ENCODE results near the gene YWHAE.

The YWHAE gene

DNA sequence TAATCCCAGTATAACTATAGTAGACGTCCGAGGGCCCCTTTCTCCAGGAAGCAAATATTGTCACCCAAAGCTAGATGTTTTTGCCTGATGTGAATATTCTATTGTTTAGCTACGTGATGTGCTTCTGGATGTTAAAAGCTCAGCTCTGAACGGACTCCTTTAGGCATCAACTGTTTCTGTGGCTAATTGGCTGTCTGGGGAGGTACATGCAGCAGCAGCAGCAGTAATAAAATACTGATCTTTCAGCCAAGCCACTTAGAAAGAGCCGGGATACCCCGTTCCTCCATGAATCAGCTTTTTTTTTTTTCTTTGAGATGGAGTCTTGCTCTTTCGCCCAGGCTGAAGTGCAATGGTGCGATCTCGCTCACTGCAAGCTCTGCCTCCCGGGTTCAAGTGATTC, 77.5 kb downstream of the YWHAE start:
- Histone ChIP-seq H4K20me1 (ENCODE audit: insufficient read depth) (no peaks in the 10 kb centered on the region), H3K4me1 (ENCODE audit: low read depth, poor library complexity, severe bottlenecking) (no peaks in the 10 kb centered on the region), H3K9ac (no peak overlapping the region), H3K79me2 (ENCODE audit: insufficient read depth, low read depth) (no peaks in the 10 kb centered on the region), H3K4me2 (no peak overlapping the region), H2AFZ (ENCODE audit: low read depth) (no peak overlapping the region), H3K36me3 (ENCODE audit: insufficient read depth) (no peaks in the 10 kb centered on the region), H3K27ac (no peak overlapping the region), H3K27me3 (ENCODE audit: insufficient read depth, low read depth) (peaks cover 35% of the 10 kb centered on the region; the same call in 1 of the 2 replicates), H3K4me3 (IDR thresholded peaks at IDR 0.05; ENCODE audit: insufficient read depth, low read depth, low read length) (no peak overlapping the region)
- TF ChIP-seq, protein P1, sequence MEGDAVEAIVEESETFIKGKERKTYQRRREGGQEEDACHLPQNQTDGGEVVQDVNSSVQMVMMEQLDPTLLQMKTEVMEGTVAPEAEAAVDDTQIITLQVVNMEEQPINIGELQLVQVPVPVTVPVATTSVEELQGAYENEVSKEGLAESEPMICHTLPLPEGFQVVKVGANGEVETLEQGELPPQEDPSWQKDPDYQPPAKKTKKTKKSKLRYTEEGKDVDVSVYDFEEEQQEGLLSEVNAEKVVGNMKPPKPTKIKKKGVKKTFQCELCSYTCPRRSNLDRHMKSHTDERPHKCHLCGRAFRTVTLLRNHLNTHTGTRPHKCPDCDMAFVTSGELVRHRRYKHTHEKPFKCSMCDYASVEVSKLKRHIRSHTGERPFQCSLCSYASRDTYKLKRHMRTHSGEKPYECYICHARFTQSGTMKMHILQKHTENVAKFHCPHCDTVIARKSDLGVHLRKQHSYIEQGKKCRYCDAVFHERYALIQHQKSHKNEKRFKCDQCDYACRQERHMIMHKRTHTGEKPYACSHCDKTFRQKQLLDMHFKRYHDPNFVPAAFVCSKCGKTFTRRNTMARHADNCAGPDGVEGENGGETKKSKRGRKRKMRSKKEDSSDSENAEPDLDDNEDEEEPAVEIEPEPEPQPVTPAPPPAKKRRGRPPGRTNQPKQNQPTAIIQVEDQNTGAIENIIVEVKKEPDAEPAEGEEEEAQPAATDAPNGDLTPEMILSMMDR (conservative IDR thresholded peaks at IDR 0.05; ENCODE audit: low read depth, low read length) = no peak

DNA sequence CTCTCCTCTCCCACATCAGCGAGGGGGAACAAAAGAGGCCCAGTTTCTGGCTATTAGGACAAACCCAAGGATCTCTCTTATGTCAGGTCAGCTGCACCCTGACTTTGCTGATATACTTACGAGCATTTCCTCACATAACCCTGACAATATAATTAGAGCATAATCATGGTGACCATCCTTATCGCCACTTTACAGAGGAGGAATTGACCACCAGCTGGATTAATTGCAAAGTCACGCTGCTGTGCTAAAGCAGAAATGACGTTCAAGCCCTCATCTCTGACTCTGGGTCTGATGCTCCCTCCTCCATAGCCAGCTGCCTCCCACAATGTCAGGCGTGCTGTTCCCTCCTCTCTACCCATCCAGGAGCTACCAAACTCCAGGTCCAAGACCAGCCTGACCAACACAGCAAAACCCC, 78.0 kb downstream of the YWHAE start:
- Histone ChIP-seq H3K4me3 (IDR thresholded peaks at IDR 0.05; ENCODE audit: insufficient read depth, low read depth, low read length) (no peak overlapping the region), H4K20me1 (ENCODE audit: insufficient read depth) (no peaks in the 10 kb centered on the region), H2AFZ (ENCODE audit: low read depth) (no peak overlapping the region), H3K9ac (no peak overlapping the region), H3K27me3 (ENCODE audit: insufficient read depth, low read depth) (peaks cover 40% of the 10 kb centered on the region; the same call in 1 of the 2 replicates), H3K79me2 (ENCODE audit: insufficient read depth, low read depth) (no peaks in the 10 kb centered on the region), H3K27ac (no peak overlapping the region), H3K4me1 (ENCODE audit: low read depth, poor library complexity, severe bottlenecking) (no peaks in the 10 kb centered on the region), H3K4me2 (no peak overlapping the region), H3K36me3 (ENCODE audit: insufficient read depth) (no peaks in the 10 kb centered on the region)
- TF ChIP-seq, protein P1 (conservative IDR thresholded peaks at IDR 0.05; ENCODE audit: low read depth, low read length) = no peak

DNA sequence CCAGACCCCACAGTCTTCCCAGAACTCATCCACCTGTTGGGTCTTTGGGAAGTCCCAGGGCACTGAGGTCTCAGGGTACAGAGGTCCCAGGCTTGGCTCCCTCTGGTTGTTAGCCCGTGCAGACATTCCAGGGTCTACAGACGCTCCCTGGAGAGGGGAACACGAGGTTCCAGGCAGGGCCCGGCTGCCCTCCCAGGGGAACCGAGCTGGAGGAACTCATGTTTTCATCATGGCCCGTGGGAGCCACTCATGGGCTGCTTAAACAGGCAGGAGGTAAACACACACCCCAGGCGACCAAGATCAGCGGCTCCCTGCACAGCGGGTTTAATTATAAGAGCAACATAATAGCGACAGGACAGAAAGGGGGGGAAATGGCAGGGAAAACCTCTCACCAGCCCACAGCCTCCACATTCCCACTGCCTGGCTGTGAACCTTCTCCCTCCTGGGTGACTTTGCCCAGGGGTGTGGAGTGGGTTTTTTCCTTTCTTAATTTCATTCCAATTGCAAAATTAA, 84.1 kb downstream of the YWHAE start:
- peaks cover 60% of the 10 kb centered on the region for H3K27me3 ChIP-seq (ENCODE audit: insufficient read depth, low read depth)
- H3K27ac ChIP-seq = no peak overlapping the region

DNA sequence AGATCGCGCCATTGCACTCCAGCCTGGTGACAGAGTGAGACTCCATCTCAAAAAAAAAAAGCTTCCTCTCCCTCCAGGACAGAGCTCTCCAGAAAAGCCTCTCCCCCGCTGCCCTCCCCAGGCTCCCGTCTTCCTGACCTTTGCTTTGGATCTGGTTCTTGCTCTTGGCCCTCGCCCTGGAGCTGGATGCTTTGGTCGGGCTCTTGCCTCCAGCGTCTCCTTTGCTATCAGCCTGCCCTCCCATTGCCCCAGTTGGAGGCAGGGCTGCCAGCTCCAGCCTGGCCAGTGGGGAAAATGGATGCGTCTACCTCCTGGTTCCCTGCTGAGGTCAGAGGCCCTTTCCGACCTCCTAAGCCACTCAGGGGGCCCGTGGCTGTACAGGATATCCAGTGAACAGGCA, 84.6 kb downstream of the YWHAE start:
- H3K9ac ChIP-seq = no peak overlapping the region
- no peaks in the 10 kb centered on the region for H3K79me2 ChIP-seq (ENCODE audit: insufficient read depth, low read depth)
- no peaks in the 10 kb centered on the region for H4K20me1 ChIP-seq (ENCODE audit: insufficient read depth)
- H3K27me3 ChIP-seq (ENCODE audit: insufficient read depth, low read depth) = peaks cover 56% of the 10 kb centered on the region
- H3K4me2 ChIP-seq = no peak overlapping the region
- no peak overlapping the region for H3K4me3 ChIP-seq (IDR thresholded peaks at IDR 0.05; ENCODE audit: insufficient read depth, low read depth, low read length)
- no peak overlapping the region for H3K27ac ChIP-seq
- H2AFZ ChIP-seq (ENCODE audit: low read depth) = no peak overlapping the region
- no peaks in the 10 kb centered on the region for H3K36me3 ChIP-seq (ENCODE audit: insufficient read depth)
- H3K4me1 ChIP-seq (ENCODE audit: low read depth, poor library complexity, severe bottlenecking) = no peaks in the 10 kb centered on the region
- TF ChIP-seq, protein P1 (conservative IDR thresholded peaks at IDR 0.05; ENCODE audit: low read depth, low read length) = no peak

More for the DNA sequence above, 84.1 kb downstream of the YWHAE start:
- TF ChIP-seq, protein P1 (conservative IDR thresholded peaks at IDR 0.05; ENCODE audit: low read depth, low read length) = no peak
- Histone ChIP-seq H3K36me3 (ENCODE audit: insufficient read depth) (no peaks in the 10 kb centered on the region), H3K4me3 (IDR thresholded peaks at IDR 0.05; ENCODE audit: insufficient read depth, low read depth, low read length) (no peak overlapping the region), H4K20me1 (ENCODE audit: insufficient read depth) (no peaks in the 10 kb centered on the region), H3K4me1 (ENCODE audit: low read depth, poor library complexity, severe bottlenecking) (no peaks in the 10 kb centered on the region), H2AFZ (ENCODE audit: low read depth) (no peak overlapping the region), H3K9ac (no peak overlapping the region), H3K79me2 (ENCODE audit: insufficient read depth, low read depth) (no peaks in the 10 kb centered on the region), H3K4me2 (no peak overlapping the region)

Measured in KMS-11 (cell line).